ENCODE data around the gene KCP.

KCP gene

DNA sequence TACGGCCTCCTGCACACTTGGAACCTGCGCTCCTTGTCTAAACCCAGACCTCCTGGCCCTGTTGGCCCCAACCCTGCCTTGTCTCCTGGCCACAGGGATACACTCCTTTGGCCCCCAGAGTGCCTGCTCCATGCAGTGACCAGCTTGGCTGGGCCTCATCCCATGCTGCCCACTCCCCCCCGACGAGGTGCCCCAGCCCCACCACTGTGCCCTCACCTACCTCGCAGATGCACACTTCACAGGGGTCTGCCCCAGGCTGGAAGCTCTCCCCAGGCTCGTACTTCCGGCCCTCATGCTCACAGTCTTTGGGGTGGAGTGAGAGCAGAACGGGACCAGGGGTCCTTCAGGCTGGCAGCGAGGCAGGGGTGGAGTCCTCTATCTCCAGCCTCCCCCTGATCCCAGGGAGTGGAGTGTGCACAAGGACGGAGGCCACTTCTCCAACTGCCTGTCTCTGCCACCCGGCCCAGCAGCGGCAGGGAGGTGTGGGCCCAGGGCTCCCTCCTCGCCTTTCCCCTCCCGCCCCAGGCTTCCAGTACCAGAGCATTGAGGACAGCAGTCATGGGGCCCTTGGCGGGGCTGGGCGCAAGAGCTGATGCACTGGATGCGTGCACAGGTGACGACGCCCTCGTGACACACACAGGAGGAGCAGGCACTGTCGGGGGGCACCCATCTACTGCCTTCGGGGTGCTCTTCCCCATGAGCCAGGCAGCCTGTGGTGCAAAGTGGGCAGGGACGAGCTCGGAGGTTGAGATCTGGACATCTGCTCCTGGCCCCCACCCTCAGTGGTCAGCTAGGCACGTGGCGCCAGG, 25.7 kb downstream of the KCP start:
- DNase-seq (ENCODE audit: low read depth, low spot score) = no peak
- no peak overlapping the region for H3K27ac ChIP-seq (ENCODE audit: low read length)
- no peak overlapping the region for H3K4me3 ChIP-seq (ENCODE audit: low read length)
- no CpG with 5 or more reads among the region's 26 CpGs for WGBS (ENCODE audit: insufficient coverage, insufficient read length)
- no peaks in the 10 kb centered on the region for H3K36me3 ChIP-seq (ENCODE audit: control insufficient read depth, insufficient read depth, low read length)
- no peaks in the 10 kb centered on the region for H3K27me3 ChIP-seq (ENCODE audit: control insufficient read depth, insufficient read depth, low read length)
- no peaks in the 10 kb centered on the region for H3K9me3 ChIP-seq (ENCODE audit: control insufficient read depth, insufficient read depth, low read length)
- H3K4me1 ChIP-seq (ENCODE audit: control insufficient read depth, insufficient read depth, low read length) = peaks cover 11% of the 10 kb centered on the region

- H3K36me3 ChIP-seq (ENCODE audit: control insufficient read depth, insufficient read depth, low read length) = no peaks in the 10 kb centered on the region
- no peak overlapping the region for H3K27ac ChIP-seq (ENCODE audit: low read length)
- H3K4me3 ChIP-seq (ENCODE audit: low read length) = no peak overlapping the region
- 100% methylated on average over 2 of the region's 19 CpGs for WGBS (ENCODE audit: insufficient coverage, insufficient read length)
- peaks cover 11% of the 10 kb centered on the region for H3K4me1 ChIP-seq (ENCODE audit: control insufficient read depth, insufficient read depth, low read length)
- DNase-seq (ENCODE audit: low read depth, low spot score) = no peak
- no peaks in the 10 kb centered on the region for H3K9me3 ChIP-seq (ENCODE audit: control insufficient read depth, insufficient read depth, low read length)
- no peaks in the 10 kb centered on the region for H3K27me3 ChIP-seq (ENCODE audit: control insufficient read depth, insufficient read depth, low read length)
Measured at GRCh38 chr7:128883622-128884448, 26.7 kb downstream of the KCP start.

DNA sequence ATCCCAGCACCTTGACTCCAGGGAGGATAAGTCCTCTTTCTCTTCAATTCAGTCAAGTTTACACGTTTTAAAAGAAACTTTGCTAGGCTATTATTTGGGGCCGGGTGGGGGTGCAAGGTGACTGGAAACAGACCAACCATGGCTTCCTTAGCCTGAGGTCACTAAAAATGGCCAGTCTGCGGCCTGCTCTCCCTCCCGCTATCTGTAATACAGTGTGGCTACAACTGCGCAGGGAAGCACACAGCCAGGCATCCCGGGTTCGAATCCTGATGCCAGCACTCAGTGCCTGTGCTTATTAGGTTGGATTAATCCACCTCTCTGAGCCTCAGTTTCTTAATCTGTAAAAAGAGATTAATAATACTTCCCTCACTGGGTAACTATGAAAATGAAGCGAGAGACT, 28.4 kb downstream of the KCP start:
- no peaks in the 10 kb centered on the region for H3K36me3 ChIP-seq (ENCODE audit: control insufficient read depth, insufficient read depth, low read length)
- H3K4me1 ChIP-seq (ENCODE audit: control insufficient read depth, insufficient read depth, low read length) = peaks cover 6% of the 10 kb centered on the region; the same call in 1 of the 2 replicates
- no peaks in the 10 kb centered on the region for H3K27me3 ChIP-seq (ENCODE audit: control insufficient read depth, insufficient read depth, low read length)
- no CpG with 5 or more reads among the region's 8 CpGs for WGBS (ENCODE audit: insufficient coverage, insufficient read length)
- no peak overlapping the region for H3K27ac ChIP-seq (ENCODE audit: low read length)
- no peak for DNase-seq (ENCODE audit: low read depth, low spot score)
- H3K4me3 ChIP-seq (ENCODE audit: low read length) = no peak overlapping the region
- H3K9me3 ChIP-seq (ENCODE audit: control insufficient read depth, insufficient read depth, low read length) = no peaks in the 10 kb centered on the region

GRCh38 chr7:128881458-128882125, 28.9 kb downstream of the KCP start:
- Histone ChIP-seq H3K4me3 (ENCODE audit: low read length) (no peak overlapping the region), H3K27me3 (ENCODE audit: control insufficient read depth, insufficient read depth, low read length) (no peaks in the 10 kb centered on the region), H3K9me3 (ENCODE audit: control insufficient read depth, insufficient read depth, low read length) (no peaks in the 10 kb centered on the region), H3K4me1 (ENCODE audit: control insufficient read depth, insufficient read depth, low read length) (peaks cover 6% of the 10 kb centered on the region; the same call in 1 of the 2 replicates), H3K27ac (ENCODE audit: low read length) (no peak overlapping the region), H3K36me3 (ENCODE audit: control insufficient read depth, insufficient read depth, low read length) (no peaks in the 10 kb centered on the region)
- DNase-seq (ENCODE audit: low read depth, low spot score) = no peak
- no CpG with 5 or more reads among the region's 10 CpGs for WGBS (ENCODE audit: insufficient coverage, insufficient read length)

DNA sequence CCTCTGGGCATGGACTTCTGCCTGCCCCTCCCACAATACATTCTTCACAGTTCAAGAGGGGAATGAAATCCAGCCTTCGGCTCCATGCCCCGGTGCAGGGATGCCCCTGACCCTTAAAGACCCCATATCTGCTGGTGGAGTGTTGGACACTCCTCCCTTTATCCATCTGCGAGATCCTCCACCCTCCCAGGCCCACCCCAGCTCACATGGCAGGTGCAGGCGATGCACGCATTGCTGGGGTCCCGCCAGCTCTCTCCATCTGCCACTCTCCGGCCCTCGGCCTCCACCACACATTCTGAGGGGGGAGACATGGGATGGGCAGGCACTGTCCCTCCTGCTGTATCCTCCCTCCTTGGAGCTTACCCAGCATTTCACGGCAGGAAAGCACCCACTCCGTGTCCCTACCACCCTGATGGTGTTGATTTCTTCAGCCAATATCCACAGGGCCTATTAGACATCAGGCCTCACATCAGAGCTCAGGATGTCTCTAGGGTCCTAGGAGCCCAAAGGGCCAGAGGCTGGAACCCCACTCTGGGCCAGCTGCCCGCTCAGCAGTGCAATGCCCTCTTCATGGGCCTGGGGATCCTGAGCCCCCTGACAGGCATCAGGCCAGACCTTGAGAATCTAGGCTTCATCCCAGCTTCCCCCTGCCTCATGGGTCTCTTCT, 29.6 kb downstream of the KCP start:
- WGBS (ENCODE audit: insufficient coverage, insufficient read length) = no CpG with 5 or more reads among the region's 11 CpGs
- Histone ChIP-seq H3K4me1 (ENCODE audit: control insufficient read depth, insufficient read depth, low read length) (peaks cover 6% of the 10 kb centered on the region; the same call in 1 of the 2 replicates), H3K36me3 (ENCODE audit: control insufficient read depth, insufficient read depth, low read length) (no peaks in the 10 kb centered on the region), H3K4me3 (ENCODE audit: low read length) (no peak overlapping the region), H3K27ac (ENCODE audit: low read length) (no peak overlapping the region), H3K9me3 (ENCODE audit: control insufficient read depth, insufficient read depth, low read length) (no peaks in the 10 kb centered on the region), H3K27me3 (ENCODE audit: control insufficient read depth, insufficient read depth, low read length) (no peaks in the 10 kb centered on the region)
- no peak for DNase-seq (ENCODE audit: low read depth, low spot score)

GRCh38 chr7:128879939-128880746, 30.4 kb downstream of the KCP start:
- Histone ChIP-seq H3K9me3 (ENCODE audit: control insufficient read depth, insufficient read depth, low read length) (no peaks in the 10 kb centered on the region), H3K4me3 (ENCODE audit: low read length) (no peak overlapping the region), H3K4me1 (ENCODE audit: control insufficient read depth, insufficient read depth, low read length) (peaks cover 6% of the 10 kb centered on the region; the same call in 1 of the 2 replicates), H3K36me3 (ENCODE audit: control insufficient read depth, insufficient read depth, low read length) (no peaks in the 10 kb centered on the region), H3K27me3 (ENCODE audit: control insufficient read depth, insufficient read depth, low read length) (no peaks in the 10 kb centered on the region), H3K27ac (ENCODE audit: low read length) (no peak overlapping the region)
- no CpG with 5 or more reads among the region's 31 CpGs for WGBS (ENCODE audit: insufficient coverage, insufficient read length)
- no peak for DNase-seq (ENCODE audit: low read depth, low spot score)

- Histone ChIP-seq H3K36me3 (ENCODE audit: control insufficient read depth, insufficient read depth, low read length) (no peaks in the 10 kb centered on the region), H3K27ac (ENCODE audit: low read length) (no peak overlapping the region), H3K27me3 (ENCODE audit: control insufficient read depth, insufficient read depth, low read length) (no peaks in the 10 kb centered on the region), H3K4me3 (ENCODE audit: low read length) (no peak overlapping the region), H3K9me3 (ENCODE audit: control insufficient read depth, insufficient read depth, low read length) (no peaks in the 10 kb centered on the region), H3K4me1 (ENCODE audit: control insufficient read depth, insufficient read depth, low read length) (peaks cover 6% of the 10 kb centered on the region; the same call in 1 of the 2 replicates)
- no peak for DNase-seq (ENCODE audit: low read depth, low spot score)
- WGBS (ENCODE audit: insufficient coverage, insufficient read length) = no CpG with 5 or more reads among the region's 19 CpGs
Measured at GRCh38 chr7:128879461-128879938, 31.0 kb downstream of the KCP start.

DNA sequence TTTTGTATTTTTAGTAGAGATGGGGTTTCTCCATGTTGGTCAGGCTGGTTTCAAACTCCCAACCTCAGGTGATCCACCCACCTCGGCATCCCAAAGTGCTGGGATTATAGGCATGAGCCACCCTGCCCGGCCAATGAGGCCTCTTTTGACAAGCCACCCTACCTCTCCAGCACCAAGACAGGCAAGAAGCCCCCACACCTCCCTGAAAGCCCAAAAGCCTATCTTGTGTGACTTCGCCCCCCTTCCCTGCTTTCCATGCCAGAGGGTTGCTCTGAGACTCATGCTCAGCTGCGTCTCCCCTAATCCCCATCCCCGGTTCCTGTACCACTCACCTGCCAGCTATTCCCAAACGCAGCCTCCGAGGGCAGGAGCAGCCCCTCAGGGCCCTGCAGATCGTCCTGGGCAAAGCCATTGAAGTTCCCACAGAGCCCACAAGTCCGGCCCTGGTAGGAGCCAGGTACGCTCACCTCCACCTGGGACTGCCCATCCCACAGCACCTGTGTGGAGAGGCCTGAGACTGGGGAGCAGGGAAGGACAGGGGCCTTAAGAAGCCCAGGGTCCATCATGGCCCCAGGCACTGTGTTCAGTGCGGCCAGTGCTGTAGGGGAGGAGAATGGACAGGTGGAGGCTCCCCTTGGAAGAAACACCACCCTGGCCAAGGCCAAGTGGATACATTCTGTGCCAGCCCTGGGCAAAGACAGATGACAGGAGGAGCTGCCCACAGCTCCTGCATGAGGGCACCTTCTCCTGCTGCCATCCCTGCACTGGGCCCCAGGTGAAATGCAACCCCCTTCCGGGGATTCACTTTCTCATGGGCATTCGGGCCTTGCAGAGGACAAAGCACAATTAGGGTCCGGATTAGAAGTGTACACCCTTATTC, 32.0 kb downstream of the KCP start:
- Histone ChIP-seq H3K36me3 (ENCODE audit: control insufficient read depth, insufficient read depth, low read length) (no peaks in the 10 kb centered on the region), H3K4me1 (ENCODE audit: control insufficient read depth, insufficient read depth, low read length) (peaks cover 6% of the 10 kb centered on the region; the same call in 1 of the 2 replicates), H3K27me3 (ENCODE audit: control insufficient read depth, insufficient read depth, low read length) (no peaks in the 10 kb centered on the region), H3K9me3 (ENCODE audit: control insufficient read depth, insufficient read depth, low read length) (no peaks in the 10 kb centered on the region), H3K4me3 (ENCODE audit: low read length) (no peak overlapping the region), H3K27ac (ENCODE audit: low read length) (no peak overlapping the region)
- no CpG with 5 or more reads among the region's 14 CpGs for WGBS (ENCODE audit: insufficient coverage, insufficient read length)
- DNase-seq (ENCODE audit: low read depth, low spot score) = no peak

GRCh38 chr7:128877756-128878120, 32.8 kb downstream of the KCP start:
- H3K27ac ChIP-seq (ENCODE audit: low read length) = no peak overlapping the region
- H3K27me3 ChIP-seq (ENCODE audit: control insufficient read depth, insufficient read depth, low read length) = no peaks in the 10 kb centered on the region
- no peaks in the 10 kb centered on the region for H3K36me3 ChIP-seq (ENCODE audit: control insufficient read depth, insufficient read depth, low read length)
- no peaks in the 10 kb centered on the region for H3K9me3 ChIP-seq (ENCODE audit: control insufficient read depth, insufficient read depth, low read length)
- peaks cover 6% of the 10 kb centered on the region; the same call in 1 of the 2 replicates for H3K4me1 ChIP-seq (ENCODE audit: control insufficient read depth, insufficient read depth, low read length)
- WGBS (ENCODE audit: insufficient coverage, insufficient read length) = no CpG with 5 or more reads among the region's 4 CpGs
- no peak overlapping the region for H3K4me3 ChIP-seq (ENCODE audit: low read length)
- no peak for DNase-seq (ENCODE audit: low read depth, low spot score)

Measured in iPS DF 6.9 (cell line).